ENCODE data around the gene DRC7.

The DRC7 gene

GRCh38 chr16:57747996-57748395 lies 53.4 kb downstream of the DRC7 start:
- Histone ChIP-seq H3K36me3 (peaks cover 18% of the 10 kb centered on the region), H3K27me3 (ENCODE audit: insufficient read depth, low read depth, severe bottlenecking) (no peaks in the 10 kb centered on the region), H3K4me3 (ENCODE audit: low read depth, low read length) (no peak overlapping the region), H3K9me3 (ENCODE audit: severe bottlenecking) (no peaks in the 10 kb centered on the region), H3K27ac (no peak overlapping the region)
- no peak for TF ChIP-seq CTCF (IDR thresholded peaks at IDR 0.05; ENCODE audit: low read depth, low read length)
- no peak for DNase-seq

GRCh38 chr16:57748596-57748995 lies 54.0 kb downstream of the DRC7 start:
- H3K9me3 ChIP-seq (ENCODE audit: severe bottlenecking) = no peaks in the 10 kb centered on the region
- no peak overlapping the region for H3K27ac ChIP-seq
- no peak for TF ChIP-seq CTCF (IDR thresholded peaks at IDR 0.05; ENCODE audit: low read depth, low read length)
- H3K4me3 ChIP-seq (ENCODE audit: low read depth, low read length) = no peak overlapping the region
- DNase-seq = no peak
- H3K36me3 ChIP-seq = peaks cover 21% of the 10 kb centered on the region
- H3K27me3 ChIP-seq (ENCODE audit: insufficient read depth, low read depth, severe bottlenecking) = no peaks in the 10 kb centered on the region

- Histone ChIP-seq H3K36me3 (peaks cover 26% of the 10 kb centered on the region), H3K27ac (no peak overlapping the region), H3K9me3 (ENCODE audit: severe bottlenecking) (no peaks in the 10 kb centered on the region), H3K27me3 (ENCODE audit: insufficient read depth, low read depth, severe bottlenecking) (no peaks in the 10 kb centered on the region), H3K4me3 (ENCODE audit: low read depth, low read length) (no peak overlapping the region)
- no peak for DNase-seq
- no peak for TF ChIP-seq CTCF (IDR thresholded peaks at IDR 0.05; ENCODE audit: low read depth, low read length)
Measured at GRCh38 chr16:57749101-57749692, 54.6 kb downstream of the DRC7 start.

- Histone ChIP-seq H3K27me3 (ENCODE audit: insufficient read depth, low read depth, severe bottlenecking) (no peaks in the 10 kb centered on the region), H3K27ac (no peak overlapping the region), H3K36me3 (peaks cover 24% of the 10 kb centered on the region), H3K9me3 (ENCODE audit: severe bottlenecking) (no peaks in the 10 kb centered on the region), H3K4me3 (ENCODE audit: low read depth, low read length) (no peak overlapping the region)
- no peak for DNase-seq
- no peak for TF ChIP-seq CTCF (IDR thresholded peaks at IDR 0.05; ENCODE audit: low read depth, low read length)
Measured at GRCh38 chr16:57749856-57750452, 55.3 kb downstream of the DRC7 start.

- no peak for DNase-seq
- no peaks in the 10 kb centered on the region for H3K27me3 ChIP-seq (ENCODE audit: insufficient read depth, low read depth, severe bottlenecking)
- H3K9me3 ChIP-seq (ENCODE audit: severe bottlenecking) = no peaks in the 10 kb centered on the region
- peaks cover 32% of the 10 kb centered on the region for H3K36me3 ChIP-seq
- TF ChIP-seq CTCF (IDR thresholded peaks at IDR 0.05; ENCODE audit: low read depth, low read length) = no peak
- peak overlapping the region; percentile 22; the same call in 1 of the 2 replicates for H3K27ac ChIP-seq
- H3K4me3 ChIP-seq (ENCODE audit: low read depth, low read length) = no peak overlapping the region
Measured at GRCh38 chr16:57750796-57751538, 56.4 kb downstream of the DRC7 start.

Data from WERI-Rb-1 (cell line).